Stimulated activated CD8-positive, alpha-beta memory T cell treated with anti-CD3 and anti-CD28 coated beads, Interleukin-7, amount 100 ng/mL, for 1 hour (primary cell): ENCODE measurements around the gene PLD6.
A peak's percentile ranks its signal among the peaks of the same experiment; 100 is the strongest.
"Not testable (repeated sequence)": the region's sequence is repeated elsewhere in the genome, so short reads cannot be mapped to it uniquely, and the experiment has no call there.

ENCODE experiments used
- DNase-seq, 2 donors: peaks; one replicate each; pipeline ENCODE4 v3.0.0-alpha.2; 2020; ENCODE audit warnings: low read depth in 2 of 2

Gene PLD6

GRCh38 chr17:17206124-17206912 lies at the start of gene PLD6:
TSS of gene PLD6 (minus strand) at chr17:17206333. CDS start at chr17:17206286, 47 bp downstream.
- peak; percentile 68 to 71 for DNase-seq

- not testable (repeated sequence) for DNase-seq
Measured at GRCh38 chr17:17255689-17256088, 49.6 kb upstream of the PLD6 start.

GRCh38 chr17:17254036-17254435 lies 47.9 kb upstream of the PLD6 start:
- no peak for DNase-seq

- no peak for DNase-seq
Measured at GRCh38 chr17:17253406-17253805, 47.3 kb upstream of the PLD6 start.

- DNase-seq: no peak
Measured at GRCh38 chr17:17252149-17252661, 46.1 kb upstream of the PLD6 start.

- DNase-seq: no peak
Measured at GRCh38 chr17:17246879-17247278, 40.7 kb upstream of the PLD6 start.

GRCh38 chr17:17243163-17243562 lies 37.0 kb upstream of the PLD6 start:
- DNase-seq: no peak

- DNase-seq: no peak
Measured at GRCh38 chr17:17242246-17242645, 36.1 kb upstream of the PLD6 start.

GRCh38 chr17:17241656-17242055 lies 35.5 kb upstream of the PLD6 start:
- no peak for DNase-seq

- DNase-seq: no peak
Measured at GRCh38 chr17:17239832-17240231, 33.7 kb upstream of the PLD6 start.

GRCh38 chr17:17237026-17237799 lies 31.1 kb upstream of the PLD6 start, which contains the start of gene FLCN:
TSS of gene FLCN (minus strand) at chr17:17237168. CDS start at chr17:17228137, 9,031 bp downstream.
- peak; percentile 79 to 81 for DNase-seq

GRCh38 chr17:17236295-17237025 lies 30.3 kb upstream of the PLD6 start:
- no peak for DNase-seq

- no peak for DNase-seq
Measured at GRCh38 chr17:17235212-17236174, 29.4 kb upstream of the PLD6 start.

GRCh38 chr17:17232303-17232621 lies 26.1 kb upstream of the PLD6 start:
- DNase-seq: no peak

- DNase-seq: no peak
Measured at GRCh38 chr17:17231621-17232302, 25.6 kb upstream of the PLD6 start.

GRCh38 chr17:17229416-17230384 lies 23.6 kb upstream of the PLD6 start:
- no peak for DNase-seq

GRCh38 chr17:17228521-17229279 lies 22.6 kb upstream of the PLD6 start:
- no peak for DNase-seq
